Measurements from ENCODE around the gene SYNRG. TPM values are rescaled to one million over a fixed set of nuclear protein-coding genes. Genes with fewer than 3 reads are reported as not detected.

Gene SYNRG
- total and polyA plus RNA-seq, 2 of the 13 experiments (the other 11 are each of a cell fraction or from before 2014, with no cell fraction given) = 7.3 to 8.7 TPM

DNA sequence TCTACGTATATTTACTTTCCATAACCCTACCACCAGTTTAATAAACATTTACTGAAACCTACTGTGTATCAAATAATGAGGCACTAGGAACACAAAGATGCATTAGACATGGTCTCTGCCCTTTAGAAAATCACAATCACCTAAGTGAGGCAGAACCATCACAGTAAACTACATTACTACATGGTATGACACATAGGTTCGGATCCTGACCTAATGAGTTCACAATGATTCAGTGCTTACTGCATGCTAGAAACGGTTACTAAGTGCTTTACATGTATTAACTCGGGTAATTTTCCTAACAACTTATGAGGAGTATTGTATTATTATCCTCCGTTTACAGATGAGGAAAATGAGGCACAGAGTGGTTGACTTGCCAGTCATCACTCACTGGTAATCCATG lies 5.2 kb upstream of the SYNRG start:
- TF ChIP-seq SAP130 (CRISPR knock-in tag; IDR thresholded peaks at IDR 0.05; ENCODE audit: low read depth) (no peak), KDM5B (CRISPR knock-in tag; IDR thresholded peaks at IDR 0.05; ENCODE audit: borderline replicate concordance) (no peak), ELF4 (CRISPR knock-in tag; IDR thresholded peaks at IDR 0.05; ENCODE audit: borderline replicate concordance) (no peak), PAWR (CRISPR knock-in tag; IDR thresholded peaks at IDR 0.05; ENCODE audit: borderline replicate concordance) (no peak), ARNTL (CRISPR knock-in tag; IDR thresholded peaks at IDR 0.05) (no peak), RELA (CRISPR knock-in tag; IDR thresholded peaks at IDR 0.05) (no peak), ZNF577 (CRISPR knock-in tag; IDR thresholded peaks at IDR 0.05; ENCODE audit: borderline replicate concordance, low read depth) (no peak), ZNF432 (CRISPR knock-in tag; IDR thresholded peaks at IDR 0.05; ENCODE audit: borderline replicate concordance) (no peak), ZNF207 (IDR thresholded peaks at IDR 0.05; ENCODE audit: borderline replicate concordance) (no peak), RBM22 (optimal IDR thresholded peaks at IDR 0.05; ENCODE audit: low read length) (no peak), NR2F1 (CRISPR knock-in tag; IDR thresholded peaks at IDR 0.05) (no peak), MBD4 (IDR thresholded peaks at IDR 0.05; ENCODE audit: borderline replicate concordance, low read length) (no peak), NFE2 (CRISPR knock-in tag; IDR thresholded peaks at IDR 0.05) (no peak), THYN1 (CRISPR knock-in tag; IDR thresholded peaks at IDR 0.05; ENCODE audit: borderline replicate concordance, low read depth) (no peak), ZC3H13 (CRISPR knock-in tag; IDR thresholded peaks at IDR 0.05) (no peak), ZFY (CRISPR knock-in tag; IDR thresholded peaks at IDR 0.05) (no peak)
- TF ChIP-seq, protein P1, sequence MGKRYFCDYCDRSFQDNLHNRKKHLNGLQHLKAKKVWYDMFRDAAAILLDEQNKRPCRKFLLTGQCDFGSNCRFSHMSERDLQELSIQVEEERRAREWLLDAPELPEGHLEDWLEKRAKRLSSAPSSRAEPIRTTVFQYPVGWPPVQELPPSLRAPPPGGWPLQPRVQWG (CRISPR knock-in tag; IDR thresholded peaks at IDR 0.05; ENCODE audit: borderline replicate concordance, low read depth) = no peak
- TF ChIP-seq, protein P2, sequence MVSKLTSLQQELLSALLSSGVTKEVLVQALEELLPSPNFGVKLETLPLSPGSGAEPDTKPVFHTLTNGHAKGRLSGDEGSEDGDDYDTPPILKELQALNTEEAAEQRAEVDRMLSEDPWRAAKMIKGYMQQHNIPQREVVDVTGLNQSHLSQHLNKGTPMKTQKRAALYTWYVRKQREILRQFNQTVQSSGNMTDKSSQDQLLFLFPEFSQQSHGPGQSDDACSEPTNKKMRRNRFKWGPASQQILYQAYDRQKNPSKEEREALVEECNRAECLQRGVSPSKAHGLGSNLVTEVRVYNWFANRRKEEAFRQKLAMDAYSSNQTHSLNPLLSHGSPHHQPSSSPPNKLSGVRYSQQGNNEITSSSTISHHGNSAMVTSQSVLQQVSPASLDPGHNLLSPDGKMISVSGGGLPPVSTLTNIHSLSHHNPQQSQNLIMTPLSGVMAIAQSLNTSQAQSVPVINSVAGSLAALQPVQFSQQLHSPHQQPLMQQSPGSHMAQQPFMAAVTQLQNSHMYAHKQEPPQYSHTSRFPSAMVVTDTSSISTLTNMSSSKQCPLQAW (CRISPR knock-in tag; IDR thresholded peaks at IDR 0.05) = no peak
- TF ChIP-seq, protein P3, sequence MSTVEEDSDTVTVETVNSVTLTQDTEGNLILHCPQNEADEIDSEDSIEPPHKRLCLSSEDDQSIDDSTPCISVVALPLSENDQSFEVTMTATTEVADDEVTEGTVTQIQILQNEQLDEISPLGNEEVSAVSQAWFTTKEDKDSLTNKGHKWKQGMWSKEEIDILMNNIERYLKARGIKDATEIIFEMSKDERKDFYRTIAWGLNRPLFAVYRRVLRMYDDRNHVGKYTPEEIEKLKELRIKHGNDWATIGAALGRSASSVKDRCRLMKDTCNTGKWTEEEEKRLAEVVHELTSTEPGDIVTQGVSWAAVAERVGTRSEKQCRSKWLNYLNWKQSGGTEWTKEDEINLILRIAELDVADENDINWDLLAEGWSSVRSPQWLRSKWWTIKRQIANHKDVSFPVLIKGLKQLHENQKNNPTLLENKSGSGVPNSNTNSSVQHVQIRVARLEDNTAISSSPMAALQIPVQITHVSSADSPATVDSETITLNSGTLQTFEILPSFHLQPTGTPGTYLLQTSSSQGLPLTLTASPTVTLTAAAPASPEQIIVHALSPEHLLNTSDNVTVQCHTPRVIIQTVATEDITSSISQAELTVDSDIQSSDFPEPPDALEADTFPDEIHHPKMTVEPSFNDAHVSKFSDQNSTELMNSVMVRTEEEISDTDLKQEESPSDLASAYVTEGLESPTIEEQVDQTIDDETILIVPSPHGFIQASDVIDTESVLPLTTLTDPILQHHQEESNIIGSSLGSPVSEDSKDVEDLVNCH (CRISPR knock-in tag; IDR thresholded peaks at IDR 0.05) = no peak
- TF ChIP-seq, protein P4, sequence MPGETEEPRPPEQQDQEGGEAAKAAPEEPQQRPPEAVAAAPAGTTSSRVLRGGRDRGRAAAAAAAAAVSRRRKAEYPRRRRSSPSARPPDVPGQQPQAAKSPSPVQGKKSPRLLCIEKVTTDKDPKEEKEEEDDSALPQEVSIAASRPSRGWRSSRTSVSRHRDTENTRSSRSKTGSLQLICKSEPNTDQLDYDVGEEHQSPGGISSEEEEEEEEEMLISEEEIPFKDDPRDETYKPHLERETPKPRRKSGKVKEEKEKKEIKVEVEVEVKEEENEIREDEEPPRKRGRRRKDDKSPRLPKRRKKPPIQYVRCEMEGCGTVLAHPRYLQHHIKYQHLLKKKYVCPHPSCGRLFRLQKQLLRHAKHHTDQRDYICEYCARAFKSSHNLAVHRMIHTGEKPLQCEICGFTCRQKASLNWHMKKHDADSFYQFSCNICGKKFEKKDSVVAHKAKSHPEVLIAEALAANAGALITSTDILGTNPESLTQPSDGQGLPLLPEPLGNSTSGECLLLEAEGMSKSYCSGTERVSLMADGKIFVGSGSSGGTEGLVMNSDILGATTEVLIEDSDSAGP (CRISPR knock-in tag; IDR thresholded peaks at IDR 0.05; ENCODE audit: borderline replicate concordance) = no peak
- H2AFZ ChIP-seq (ENCODE audit: low read length) = no peak overlapping the region
- POLR2A ChIA-PET = no interaction called here
- intact Hi-C loops (cut with micrococcal nuclease; ENCODE audit: unreplicated experiment) = no loop called here
- H3K36me3 ChIP-seq (replicated peaks in 1 of 2; ENCODE audit: control insufficient read depth in 1 of 2, insufficient read depth in 2 of 2, low read length in 2 of 2) = peaks cover 1 to 51% of the 10 kb centered on the region in 2 experiments; a peak in 3 of 5 replicates
- FAIRE-seq (no peak), ATAC-seq (no peak), DNase-seq (ENCODE audit: low spot score) (no peak)
- H3K27me3 ChIP-seq (ENCODE audit: control insufficient read depth in 1 of 2, insufficient read depth in 2 of 2, low read length in 2 of 2) = no peaks in the 10 kb centered on the region
- BruUV-seq (replicated peaks) = no TSS peak
- no peak overlapping the region for H3K4me3 ChIP-seq (replicated peaks in 1 of 3; ENCODE audit: insufficient read depth in 1 of 3, low read depth in 2 of 3, low read length in 3 of 3)
- H3K9me3 ChIP-seq (ENCODE audit: low read length) = no peaks in the 10 kb centered on the region
- H3K79me2 ChIP-seq (ENCODE audit: insufficient read depth, low read length) = no peaks in the 10 kb centered on the region
- CTCF ChIA-PET (ENCODE audit: low intra/inter-chr PET ratio, low total read pairs) = no interaction called here
- H4K20me1 ChIP-seq (ENCODE audit: insufficient read depth, low read length) = no peaks in the 10 kb centered on the region
- no peak overlapping the region for H3K27ac ChIP-seq (ENCODE audit: extremely low read length, insufficient read depth, low read length)
- no peaks in the 10 kb centered on the region for H3K4me1 ChIP-seq (ENCODE audit: insufficient read depth, low read length)
- no peak overlapping the region for H3K4me2 ChIP-seq (ENCODE audit: low read depth, low read length)
- WGBS (ENCODE audit: low lambda C conversion rate) = 90% methylated on average over 5 of the region's 5 CpGs
- no peak overlapping the region for H3K9ac ChIP-seq (ENCODE audit: insufficient read depth, low read depth, low read length)
- in situ Hi-C loops (cut with HindIII; ENCODE audit: extremely low pct_ligation_motif_present, low pct_unique_long_range_greater_than_20kb) = no loop called here

Data from HepG2 (cell line).